NCI-H345 treated with DMSO at 0.1 percent for 48 hours (cell line): ENCODE measurements around the gene CALD1.

Experiments used
- DNase-seq: peaks from one replicate; lab custom pipeline; 2025; ENCODE audit not compliant: unreplicated experiment; lab: John Stamatoyannopoulos, UW

CALD1 gene

GRCh38 chr7:134787064-134787463 is 7.6 kb downstream of the CALD1 start:
- no peak for DNase-seq

DNA sequence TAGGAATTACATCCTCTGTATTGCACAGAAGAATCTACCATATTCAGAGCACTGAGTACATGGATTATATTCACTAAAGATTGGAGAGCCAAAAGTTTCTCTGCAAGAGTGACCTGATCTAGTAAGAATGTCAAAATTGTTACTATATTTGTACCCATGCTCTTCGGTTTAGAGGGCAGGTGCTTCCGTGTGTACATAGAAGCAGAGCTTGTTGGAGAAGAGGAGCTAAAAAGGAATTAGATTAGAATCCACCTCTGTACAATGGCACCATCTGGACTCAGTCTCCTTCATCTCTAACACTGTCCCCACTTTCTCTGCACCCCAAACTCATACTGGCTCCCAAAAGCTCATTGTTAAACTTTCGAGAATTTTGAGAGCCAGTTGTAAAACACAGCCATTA is 8.3 kb downstream of the CALD1 start:
- no peak for DNase-seq

DNA sequence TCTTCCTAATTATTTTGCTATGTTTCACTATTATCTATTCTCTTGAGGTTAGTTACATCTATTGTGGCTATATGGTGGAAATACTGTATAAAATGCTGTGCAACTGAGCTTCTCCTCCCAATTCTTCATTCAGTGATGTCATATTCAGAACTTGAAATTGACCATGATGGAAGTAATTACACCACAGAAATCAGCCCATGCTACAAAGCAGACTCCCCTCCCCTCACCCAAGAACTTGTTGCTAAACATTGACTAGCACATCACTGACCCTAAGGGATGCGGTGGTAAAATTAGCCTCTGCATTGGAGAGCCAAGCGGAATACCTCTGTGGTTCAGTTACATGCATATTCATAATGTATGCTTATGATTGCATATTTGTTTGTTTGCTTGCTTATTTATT is 8.8 kb downstream of the CALD1 start:
- DNase-seq = no peak

DNA sequence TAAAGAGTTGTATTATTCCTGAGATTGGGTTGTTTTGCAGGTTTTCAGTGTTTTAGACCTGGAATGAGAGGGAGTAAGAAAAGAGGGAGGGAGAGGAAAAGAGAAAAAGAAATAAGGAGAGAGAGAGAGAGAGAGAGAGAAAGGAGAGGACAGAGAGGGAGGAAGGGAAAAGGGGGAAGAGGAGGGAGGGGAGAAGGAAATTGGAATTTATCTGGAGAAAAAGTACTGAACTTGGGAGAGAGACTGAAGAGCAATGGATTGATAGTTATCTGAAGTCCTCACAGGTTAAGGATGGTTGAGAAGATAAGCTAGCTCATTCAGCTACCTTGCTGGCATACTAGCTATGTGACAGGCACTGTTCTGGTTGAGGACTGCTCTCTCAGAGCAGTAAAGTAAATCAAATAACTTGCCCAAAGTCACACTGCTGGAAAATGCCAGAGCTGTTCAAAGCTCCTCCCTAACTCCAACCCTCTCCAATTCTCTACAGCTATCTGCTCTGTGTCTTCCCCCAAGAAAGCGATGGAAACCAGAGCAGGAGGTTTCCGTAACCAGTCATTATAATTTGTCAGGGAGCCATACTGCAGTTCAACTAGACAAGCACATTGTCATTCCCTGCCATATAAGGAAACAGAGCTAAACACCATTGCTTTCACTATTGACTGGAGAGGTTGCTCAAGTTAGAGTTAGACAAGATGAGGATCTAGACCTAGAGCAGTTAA is 10.7 kb downstream of the CALD1 start:
- no peak for DNase-seq

GRCh38 chr7:134792968-134793367 is 13.5 kb downstream of the CALD1 start:
- no peak for DNase-seq

GRCh38 chr7:134795231-134795630 is 15.8 kb downstream of the CALD1 start:
- no peak for DNase-seq

DNA sequence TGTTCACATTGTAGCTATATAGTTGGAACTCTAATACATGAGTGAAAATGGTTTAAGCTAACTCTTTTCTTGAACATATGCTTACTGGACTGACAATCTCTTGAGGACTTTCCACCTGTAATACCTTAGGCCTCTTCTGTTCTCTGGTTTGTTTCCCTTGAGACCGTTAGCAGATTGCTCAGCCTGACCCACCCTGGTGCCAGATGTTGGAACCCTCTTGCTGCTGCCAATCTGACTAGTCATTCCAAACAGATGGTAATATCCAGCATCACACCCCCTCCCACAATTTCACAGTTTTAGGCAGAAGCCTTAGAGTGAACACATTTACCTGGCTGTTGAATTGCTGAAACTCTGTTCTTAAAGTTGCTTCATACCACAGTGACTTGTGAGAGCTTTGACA is 18.7 kb downstream of the CALD1 start:
- DNase-seq = no peak

DNA sequence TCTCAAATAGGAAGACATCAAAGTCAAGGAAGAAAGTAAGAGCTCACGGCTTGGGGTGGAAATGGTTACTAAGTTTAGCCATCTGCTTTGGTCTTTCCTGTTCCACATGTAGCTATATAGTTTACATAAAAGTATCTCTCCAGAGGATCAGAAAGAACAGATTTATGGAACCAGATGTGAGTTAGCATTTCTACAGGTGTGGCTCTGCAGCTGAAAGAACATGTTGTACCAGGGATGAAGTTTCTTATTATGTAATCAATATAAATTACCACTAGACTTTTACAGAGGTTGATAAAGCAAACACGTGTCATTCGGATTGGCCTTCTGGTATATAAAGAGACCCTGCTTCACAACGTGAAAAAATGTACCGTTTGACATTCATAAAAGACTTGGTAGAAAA is 19.9 kb downstream of the CALD1 start:
- no peak for DNase-seq

- DNase-seq = no peak
These were observed 23.3 kb downstream of the CALD1 start for GRCh38 chr7:134802762-134803161.

- no peak for DNase-seq
These were observed 24.9 kb downstream of the CALD1 start for GRCh38 chr7:134804351-134804750.

DNA sequence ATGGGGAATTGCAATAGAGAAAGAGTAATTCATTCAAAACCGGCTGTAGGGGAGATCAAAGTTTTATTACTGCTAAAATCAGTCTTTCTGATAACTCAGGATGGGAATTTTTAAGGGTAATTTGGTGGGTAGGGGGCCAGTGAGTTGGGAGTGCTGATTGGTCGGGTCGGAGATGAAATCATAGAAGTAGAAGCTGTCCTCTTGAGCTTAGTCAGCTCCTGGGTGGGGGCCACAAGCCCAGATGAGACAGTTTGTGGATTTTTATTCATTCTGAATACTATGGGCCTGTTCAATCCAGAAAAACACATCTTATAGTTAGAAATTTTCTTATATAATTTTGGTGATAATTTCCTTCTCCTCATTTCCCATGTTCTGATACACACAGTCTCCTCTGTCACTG is 25.4 kb downstream of the CALD1 start:
- no peak for DNase-seq

- DNase-seq = no peak
These were observed 26.8 kb downstream of the CALD1 start for GRCh38 chr7:134806197-134806596.

DNA sequence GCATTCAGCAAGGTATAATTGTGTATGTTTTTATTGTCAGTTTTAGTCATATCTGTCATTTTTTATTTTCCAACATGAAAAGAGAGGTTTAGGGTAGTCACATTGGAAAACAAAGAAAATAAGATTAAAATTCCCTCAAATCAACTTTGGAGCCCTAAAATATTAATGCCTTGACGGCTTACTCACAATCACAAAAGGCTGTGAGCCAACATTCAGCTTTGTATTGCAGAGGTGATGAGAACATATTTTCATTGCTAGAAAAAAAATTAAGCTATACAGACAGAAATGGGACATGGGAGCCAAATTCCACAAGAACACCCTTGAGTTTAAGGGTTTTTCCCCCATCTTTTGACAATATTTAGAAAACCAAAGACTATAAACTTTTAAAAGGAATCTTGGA is 30.2 kb downstream of the CALD1 start:
- DNase-seq = no peak

GRCh38 chr7:134811765-134812164 is 32.3 kb downstream of the CALD1 start:
- DNase-seq = no peak

- DNase-seq = no peak
These were observed 34.4 kb downstream of the CALD1 start for GRCh38 chr7:134813663-134814396.

GRCh38 chr7:134814730-134815364 is 35.4 kb downstream of the CALD1 start:
- no peak for DNase-seq

- DNase-seq = no peak
These were observed 39.3 kb downstream of the CALD1 start for GRCh38 chr7:134818613-134819345.

GRCh38 chr7:134819401-134819800 is 40.0 kb downstream of the CALD1 start:
- DNase-seq = no peak

GRCh38 chr7:134820295-134820694 is 40.9 kb downstream of the CALD1 start:
- no peak for DNase-seq

DNA sequence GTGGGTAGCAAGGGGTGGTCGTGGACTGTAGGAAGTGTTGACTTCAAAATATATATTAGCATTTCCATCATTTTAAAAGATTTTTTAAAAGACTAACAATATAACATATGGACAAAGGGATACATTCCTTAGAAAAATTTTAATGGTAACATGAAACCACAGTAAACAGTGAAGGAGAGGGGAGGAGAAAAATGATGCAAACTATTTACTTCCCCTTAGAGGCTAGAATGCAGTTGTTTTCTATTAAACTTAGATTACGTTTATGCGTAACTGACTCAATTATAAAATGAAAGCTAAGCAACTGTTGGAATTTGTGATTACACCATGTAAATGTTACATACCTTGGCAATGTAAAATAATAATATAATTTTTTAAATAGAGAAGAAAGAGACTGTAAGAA is 41.3 kb downstream of the CALD1 start:
- DNase-seq = no peak

GRCh38 chr7:134823400-134823799 is 44.0 kb downstream of the CALD1 start:
- no peak for DNase-seq

- no peak for DNase-seq
These were observed 46.2 kb downstream of the CALD1 start for GRCh38 chr7:134825666-134826065.
